ENCODE data around the gene CLINT1. TPM values are rescaled to one million over a fixed set of nuclear protein-coding genes. Genes with fewer than 3 reads are reported as not detected.

The CLINT1 gene
- polyA plus RNA-seq, 4 donors = 37.3 to 145 (median 67.7) TPM

GRCh38 chr5:157870837-157871834 is 12.2 kb upstream of the CLINT1 start:
- Histone ChIP-seq H3K9me3 (ENCODE audit: control insufficient read depth in 2 of 2, insufficient read depth in 1 of 2, low read depth in 1 of 2, low read length in 1 of 2) (peaks cover 0 to 7% of the 10 kb centered on the region in 2 donors), H3K4me3 (ENCODE audit: low read depth in 1 of 3, low read length in 3 of 3) (no peak overlapping the region), H3K4me1 (ENCODE audit: control insufficient read depth in 3 of 3, insufficient read depth in 2 of 3, low read depth in 1 of 3, low read length in 2 of 3) (peaks cover 0 to 10% (median 0%) of the 10 kb centered on the region in 3 donors), H3K27me3 (ENCODE audit: control insufficient read depth in 3 of 3, insufficient read depth in 3 of 3, low read length in 3 of 3) (peaks cover 0 to 2% (median 0%) of the 10 kb centered on the region in 3 donors), H3K27ac (ENCODE audit: low read depth in 1 of 3, low read length in 2 of 3) (no peak overlapping the region), H3K36me3 (ENCODE audit: control insufficient read depth in 3 of 3, insufficient read depth in 2 of 3, low read depth in 1 of 3, low read length in 3 of 3) (no peaks in the 10 kb centered on the region)
- DNase-seq = no peak
- WGBS, 3 donors = 62 to 75% (median 65%) methylated on average over 7 of the region's 7 CpGs
- FAIRE-seq = no peak

- WGBS, 3 donors = 51 to 67% (median 59%) methylated on average over 4 of the region's 4 CpGs
- Histone ChIP-seq H3K9me3 (ENCODE audit: control insufficient read depth in 2 of 2, insufficient read depth in 1 of 2, low read depth in 1 of 2, low read length in 1 of 2) (peaks cover 0 to 7% of the 10 kb centered on the region in 2 donors), H3K4me3 (ENCODE audit: low read depth in 1 of 3, low read length in 3 of 3) (no peak overlapping the region), H3K36me3 (ENCODE audit: control insufficient read depth in 3 of 3, insufficient read depth in 2 of 3, low read depth in 1 of 3, low read length in 3 of 3) (no peaks in the 10 kb centered on the region), H3K4me1 (ENCODE audit: control insufficient read depth in 3 of 3, insufficient read depth in 2 of 3, low read depth in 1 of 3, low read length in 2 of 3) (peaks cover 0 to 14% (median 0%) of the 10 kb centered on the region in 3 donors), H3K27me3 (ENCODE audit: control insufficient read depth in 3 of 3, insufficient read depth in 3 of 3, low read length in 3 of 3) (peaks cover 0 to 2% (median 0%) of the 10 kb centered on the region in 3 donors), H3K27ac (ENCODE audit: low read depth in 1 of 3, low read length in 2 of 3) (no peak overlapping the region)
- DNase-seq (no peak), FAIRE-seq (no peak)
Observed at GRCh38 chr5:157867751-157868387, 8.9 kb upstream of the CLINT1 start.

DNA sequence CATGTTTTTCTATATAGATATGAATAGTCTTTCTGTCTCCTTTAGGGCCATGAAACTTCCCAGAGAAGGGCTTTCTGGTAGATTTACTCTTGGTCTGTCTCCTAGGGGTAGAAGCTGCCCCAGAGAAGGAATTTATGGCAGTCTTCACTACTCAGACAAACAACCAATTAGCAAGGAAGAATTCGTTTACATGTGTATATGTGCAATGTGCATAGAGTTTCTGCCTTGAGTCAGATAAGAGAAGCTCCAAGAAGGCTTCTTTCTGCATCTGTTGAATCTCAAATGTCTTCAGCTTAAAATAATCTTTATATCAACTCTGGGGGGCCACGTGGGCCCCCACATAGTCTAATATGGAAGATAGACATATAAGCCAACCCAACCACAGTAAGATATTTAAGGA is 7.6 kb upstream of the CLINT1 start:
- no peak for FAIRE-seq
- no peak overlapping the region for H3K4me3 ChIP-seq (ENCODE audit: low read depth in 1 of 3, low read length in 3 of 3)
- H3K4me1 ChIP-seq (ENCODE audit: control insufficient read depth in 3 of 3, insufficient read depth in 2 of 3, low read depth in 1 of 3, low read length in 2 of 3) = peaks cover 3 to 24% (median 3%) of the 10 kb centered on the region in 3 donors
- H3K9me3 ChIP-seq (ENCODE audit: control insufficient read depth in 2 of 2, insufficient read depth in 1 of 2, low read depth in 1 of 2, low read length in 1 of 2) = peaks cover 0 to 7% of the 10 kb centered on the region in 2 donors
- DNase-seq = no peak
- peaks cover 0 to 2% (median 0%) of the 10 kb centered on the region in 3 donors for H3K27me3 ChIP-seq (ENCODE audit: control insufficient read depth in 3 of 3, insufficient read depth in 3 of 3, low read length in 3 of 3)
- WGBS, 3 donors = 36 to 41% (median 41%) methylated on average over 2 of the region's 2 CpGs
- H3K36me3 ChIP-seq (ENCODE audit: control insufficient read depth in 3 of 3, insufficient read depth in 2 of 3, low read depth in 1 of 3, low read length in 3 of 3) = no peaks in the 10 kb centered on the region
- H3K27ac ChIP-seq (ENCODE audit: low read depth in 1 of 3, low read length in 2 of 3) = peak overlapping the region in 1 of 3 donors; percentile 42

DNA sequence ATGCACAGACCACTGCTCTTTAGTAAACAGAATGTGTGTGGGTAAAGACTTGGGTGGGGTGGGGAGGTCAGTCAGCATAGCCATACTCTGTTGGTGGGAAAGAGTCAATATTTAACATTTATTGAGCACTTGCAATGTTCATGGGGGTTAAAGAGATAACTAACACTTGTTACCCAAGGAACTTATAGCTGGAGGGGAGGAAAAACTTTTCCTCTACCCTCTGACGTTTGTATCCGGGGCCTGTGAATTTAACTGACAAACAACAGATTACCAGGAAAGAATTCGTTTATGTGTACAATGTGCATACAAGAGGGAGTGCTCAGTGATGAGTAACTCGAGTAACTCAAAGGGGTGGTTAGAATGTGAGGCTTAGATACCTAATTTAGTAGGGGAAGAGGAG is 6.8 kb upstream of the CLINT1 start:
- Histone ChIP-seq H3K4me1 (ENCODE audit: control insufficient read depth in 3 of 3, insufficient read depth in 2 of 3, low read depth in 1 of 3, low read length in 2 of 3) (peaks cover 3 to 30% (median 3%) of the 10 kb centered on the region in 3 donors), H3K4me3 (ENCODE audit: low read depth in 1 of 3, low read length in 3 of 3) (no peak overlapping the region), H3K27me3 (ENCODE audit: control insufficient read depth in 3 of 3, insufficient read depth in 3 of 3, low read length in 3 of 3) (no peaks in the 10 kb centered on the region), H3K9me3 (ENCODE audit: control insufficient read depth in 2 of 2, insufficient read depth in 1 of 2, low read depth in 1 of 2, low read length in 1 of 2) (peaks cover 0 to 7% of the 10 kb centered on the region in 2 donors), H3K27ac (ENCODE audit: low read depth in 1 of 3, low read length in 2 of 3) (peak overlapping the region in 1 of 3 donors; percentile 33), H3K36me3 (ENCODE audit: control insufficient read depth in 3 of 3, insufficient read depth in 2 of 3, low read depth in 1 of 3, low read length in 3 of 3) (no peaks in the 10 kb centered on the region)
- 43 to 59% (median 49%) methylated on average over 4 of the region's 4 CpGs for WGBS, 3 donors
- DNase-seq (peak in 1 of 2 donors; percentile 45), FAIRE-seq (no peak)

- DNase-seq (no peak), FAIRE-seq (no peak)
- H3K9me3 ChIP-seq (ENCODE audit: control insufficient read depth in 2 of 2, insufficient read depth in 1 of 2, low read depth in 1 of 2, low read length in 1 of 2) = peaks cover 0 to under 1% of the 10 kb centered on the region in 2 donors
- no peaks in the 10 kb centered on the region for H3K36me3 ChIP-seq (ENCODE audit: control insufficient read depth in 3 of 3, insufficient read depth in 2 of 3, low read depth in 1 of 3, low read length in 3 of 3)
- WGBS, 3 donors = 68 to 82% (median 71%) methylated on average over 4 of the region's 4 CpGs
- no peak overlapping the region for H3K27ac ChIP-seq (ENCODE audit: low read depth in 1 of 3, low read length in 2 of 3)
- no peak overlapping the region for H3K4me3 ChIP-seq (ENCODE audit: low read depth in 1 of 3, low read length in 3 of 3)
- no peaks in the 10 kb centered on the region for H3K27me3 ChIP-seq (ENCODE audit: control insufficient read depth in 3 of 3, insufficient read depth in 3 of 3, low read length in 3 of 3)
- peaks cover 3 to 46% (median 3%) of the 10 kb centered on the region in 3 donors for H3K4me1 ChIP-seq (ENCODE audit: control insufficient read depth in 3 of 3, insufficient read depth in 2 of 3, low read depth in 1 of 3, low read length in 2 of 3)
Observed at GRCh38 chr5:157864067-157864466, 5.1 kb upstream of the CLINT1 start.

GRCh38 chr5:157862183-157862851 is 3.4 kb upstream of the CLINT1 start:
- Histone ChIP-seq H3K27me3 (ENCODE audit: control insufficient read depth in 3 of 3, insufficient read depth in 3 of 3, low read length in 3 of 3) (no peaks in the 10 kb centered on the region), H3K9me3 (ENCODE audit: control insufficient read depth in 2 of 2, insufficient read depth in 1 of 2, low read depth in 1 of 2, low read length in 1 of 2) (no peaks in the 10 kb centered on the region), H3K27ac (ENCODE audit: low read depth in 1 of 3, low read length in 2 of 3) (peak overlapping the region in 2 of 3 donors; percentile 57 to 82), H3K4me1 (ENCODE audit: control insufficient read depth in 3 of 3, insufficient read depth in 2 of 3, low read depth in 1 of 3, low read length in 2 of 3) (peaks cover 3 to 50% (median 5%) of the 10 kb centered on the region in 3 donors), H3K36me3 (ENCODE audit: control insufficient read depth in 3 of 3, insufficient read depth in 2 of 3, low read depth in 1 of 3, low read length in 3 of 3) (no peaks in the 10 kb centered on the region), H3K4me3 (ENCODE audit: low read depth in 1 of 3, low read length in 3 of 3) (no peak overlapping the region)
- WGBS, 3 donors = 66 to 69% (median 68%) methylated on average over 6 of the region's 6 CpGs
- DNase-seq = no peak
- FAIRE-seq = no peak

DNA sequence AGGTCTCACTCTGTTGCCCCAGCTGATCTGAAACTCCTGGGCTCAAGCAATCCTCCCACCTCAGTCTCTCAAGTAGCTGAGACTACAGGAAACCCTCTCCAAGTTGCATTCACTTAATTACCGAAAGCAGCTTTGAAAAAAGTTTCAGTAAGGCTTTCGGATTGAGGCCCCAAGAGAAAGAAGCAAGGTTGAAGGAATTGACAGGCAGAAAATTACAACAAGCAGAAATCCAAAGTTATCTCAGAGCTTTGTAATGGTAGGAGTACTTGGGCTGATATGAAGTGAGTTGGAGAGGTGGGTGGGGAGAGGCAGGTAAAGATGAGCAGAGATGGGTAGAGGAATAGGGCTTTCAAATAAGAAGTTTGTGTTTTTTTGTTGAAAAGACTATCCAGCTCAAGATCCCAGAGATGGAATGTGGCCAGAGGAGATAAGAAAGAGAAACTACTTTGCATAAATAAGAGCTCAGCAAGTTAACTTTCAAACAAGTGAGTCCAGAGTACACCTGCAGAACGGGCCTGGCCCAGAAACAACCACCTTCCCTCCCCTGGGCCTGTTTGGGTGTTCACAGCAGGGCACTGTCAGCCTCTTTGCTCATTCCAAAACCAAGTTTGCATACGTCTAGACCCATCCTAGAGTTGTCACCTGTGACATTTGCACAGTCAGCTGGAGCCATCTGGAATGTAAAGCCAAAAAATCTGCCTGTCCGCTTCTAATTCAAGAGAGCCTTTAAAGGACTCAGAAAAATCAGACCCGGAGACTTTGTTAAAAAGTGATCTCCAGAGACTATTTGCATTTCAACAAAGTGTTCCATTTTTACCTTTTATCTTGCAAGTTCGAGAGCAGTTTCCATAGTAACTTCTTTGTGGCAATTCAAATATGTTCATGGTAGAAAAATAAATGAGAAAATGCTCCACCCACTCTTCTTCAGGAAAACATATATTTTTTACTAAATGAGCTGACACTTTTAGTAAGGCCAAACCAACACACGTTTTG is 2.2 kb upstream of the CLINT1 start:
- no peaks in the 10 kb centered on the region for H3K9me3 ChIP-seq (ENCODE audit: control insufficient read depth in 2 of 2, insufficient read depth in 1 of 2, low read depth in 1 of 2, low read length in 1 of 2)
- no peaks in the 10 kb centered on the region for H3K36me3 ChIP-seq (ENCODE audit: control insufficient read depth in 3 of 3, insufficient read depth in 2 of 3, low read depth in 1 of 3, low read length in 3 of 3)
- DNase-seq (peak; percentile 66 to 85), FAIRE-seq (no peak)
- WGBS, 3 donors = 19 to 45% (median 27%) methylated on average over 8 of the region's 8 CpGs
- H3K4me1 ChIP-seq (ENCODE audit: control insufficient read depth in 3 of 3, insufficient read depth in 2 of 3, low read depth in 1 of 3, low read length in 2 of 3) = peaks cover 7 to 43% (median 7%) of the 10 kb centered on the region in 3 donors
- no peaks in the 10 kb centered on the region for H3K27me3 ChIP-seq (ENCODE audit: control insufficient read depth in 3 of 3, insufficient read depth in 3 of 3, low read length in 3 of 3)
- H3K27ac ChIP-seq (ENCODE audit: low read depth in 1 of 3, low read length in 2 of 3) = peak overlapping the region; percentile 27 to 82 (median 71)
- H3K4me3 ChIP-seq (ENCODE audit: low read depth in 1 of 3, low read length in 3 of 3) = no peak overlapping the region

All from small intestine (tissue), 7 donors.